Measurements from ENCODE around the gene USP53. TPM values are rescaled to one million over a fixed set of nuclear protein-coding genes. Genes with fewer than 3 reads are reported as not detected.
"Not testable (repeated sequence)": the region's sequence is repeated elsewhere in the genome, so short reads cannot be mapped to it uniquely, and the experiment has no call there.

Gene USP53
- total RNA-seq, 1 donor from 2014 or later: 18.5 TPM

DNA sequence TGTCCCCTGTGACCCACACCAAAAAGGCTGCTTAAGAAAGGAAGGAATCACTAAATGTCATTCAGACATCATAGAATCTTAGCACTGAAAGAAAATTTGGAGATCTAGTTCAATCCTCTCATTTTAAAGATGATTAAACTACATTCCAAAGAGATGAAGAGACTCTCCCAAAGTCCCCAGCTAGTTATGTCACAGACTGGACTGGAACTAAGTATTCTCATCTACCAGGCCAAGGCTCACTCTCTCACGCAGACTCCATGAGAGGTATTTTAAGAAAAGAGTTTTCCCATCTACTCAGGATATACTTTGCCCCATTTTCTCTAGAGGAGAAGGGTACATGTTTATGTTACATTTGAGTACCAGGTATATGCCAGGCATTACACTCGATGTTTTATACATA, 102.5 kb downstream of the USP53 start:
- no peak for DNase-seq (ENCODE audit: low read depth in 2 of 2)

DNA sequence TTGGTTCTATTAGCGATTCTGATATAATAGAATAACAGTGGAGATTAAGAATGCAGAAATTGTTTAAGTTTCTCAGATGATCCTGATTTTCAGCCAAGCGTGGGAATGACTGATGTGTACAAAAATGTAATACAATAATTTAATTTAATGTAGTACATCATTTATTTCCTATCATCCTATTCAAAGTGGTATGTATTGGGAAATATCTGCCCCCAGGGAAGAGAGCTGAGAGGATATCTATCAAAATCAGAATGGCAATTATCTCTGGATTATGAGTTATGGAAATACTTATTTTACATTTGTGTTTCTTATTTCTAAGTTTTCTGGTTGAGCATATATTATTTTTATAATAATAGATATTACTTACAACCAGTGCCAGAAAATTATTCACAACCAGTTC, 105.5 kb downstream of the USP53 start:
- no peak for DNase-seq (ENCODE audit: low read depth in 2 of 2)

DNA sequence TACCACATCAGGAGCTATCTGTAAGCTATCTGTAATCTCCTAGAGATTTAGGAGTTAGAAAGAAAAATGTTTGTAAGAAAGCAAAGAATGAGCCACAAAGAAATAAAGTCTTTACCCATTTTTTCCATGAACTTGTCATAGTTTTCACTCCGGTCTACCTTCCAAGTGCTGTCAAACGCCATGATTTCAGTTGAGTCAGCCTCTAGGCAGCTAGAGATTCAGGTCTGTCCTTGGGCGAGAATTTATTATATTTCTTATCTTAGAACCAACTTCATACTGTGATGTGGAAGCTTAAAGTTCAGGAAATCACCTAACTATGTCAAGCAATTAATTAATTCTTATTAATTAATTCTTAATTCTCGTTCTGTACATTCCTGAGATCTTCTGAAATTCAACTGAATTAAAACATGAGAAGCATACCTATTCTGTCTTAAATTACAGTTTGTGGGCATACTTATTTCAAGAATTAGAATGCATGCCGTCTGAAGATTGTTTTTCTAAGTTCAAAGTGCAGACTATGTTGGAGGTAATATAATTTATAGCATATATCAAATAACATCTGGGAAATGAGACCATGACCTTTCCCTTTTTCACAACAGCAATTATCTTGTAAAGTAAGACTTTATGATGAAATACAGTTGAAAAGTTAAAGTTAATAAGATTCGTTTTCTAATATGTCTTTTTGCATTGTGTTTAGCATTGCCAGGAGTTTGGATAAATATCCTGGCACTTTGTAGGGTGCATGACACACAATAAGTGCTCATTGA, 109.6 kb downstream of the USP53 start, which contains the start of gene FABP2:
Gene FABP2, minus strand, starts transcription at position 218 of the 767 bp plus-strand sequence. Its CDS starts 36 bp downstream, at position 182.
- DNase-seq (ENCODE audit: low read depth in 2 of 2): no peak

DNA sequence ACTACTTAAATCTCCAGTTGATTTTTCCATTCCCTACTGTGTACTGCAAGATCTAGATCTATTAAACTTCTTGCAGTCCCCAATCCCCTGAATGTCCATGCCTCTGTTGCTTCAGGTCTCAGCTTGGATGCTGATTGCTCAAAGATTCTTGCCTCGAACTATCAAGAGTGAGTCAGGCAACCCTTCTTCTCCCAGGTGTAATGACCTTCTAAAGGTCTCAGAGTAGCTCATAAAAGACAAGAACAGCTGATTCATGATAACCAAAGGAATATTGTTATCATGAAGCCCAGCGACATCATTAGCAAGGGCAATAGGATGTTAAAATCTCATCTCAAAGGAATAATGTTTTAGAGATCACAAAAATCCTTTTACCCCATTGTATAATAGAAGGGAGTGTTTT, 116.2 kb downstream of the USP53 start:
- DNase-seq (ENCODE audit: low read depth in 2 of 2): no peak

DNA sequence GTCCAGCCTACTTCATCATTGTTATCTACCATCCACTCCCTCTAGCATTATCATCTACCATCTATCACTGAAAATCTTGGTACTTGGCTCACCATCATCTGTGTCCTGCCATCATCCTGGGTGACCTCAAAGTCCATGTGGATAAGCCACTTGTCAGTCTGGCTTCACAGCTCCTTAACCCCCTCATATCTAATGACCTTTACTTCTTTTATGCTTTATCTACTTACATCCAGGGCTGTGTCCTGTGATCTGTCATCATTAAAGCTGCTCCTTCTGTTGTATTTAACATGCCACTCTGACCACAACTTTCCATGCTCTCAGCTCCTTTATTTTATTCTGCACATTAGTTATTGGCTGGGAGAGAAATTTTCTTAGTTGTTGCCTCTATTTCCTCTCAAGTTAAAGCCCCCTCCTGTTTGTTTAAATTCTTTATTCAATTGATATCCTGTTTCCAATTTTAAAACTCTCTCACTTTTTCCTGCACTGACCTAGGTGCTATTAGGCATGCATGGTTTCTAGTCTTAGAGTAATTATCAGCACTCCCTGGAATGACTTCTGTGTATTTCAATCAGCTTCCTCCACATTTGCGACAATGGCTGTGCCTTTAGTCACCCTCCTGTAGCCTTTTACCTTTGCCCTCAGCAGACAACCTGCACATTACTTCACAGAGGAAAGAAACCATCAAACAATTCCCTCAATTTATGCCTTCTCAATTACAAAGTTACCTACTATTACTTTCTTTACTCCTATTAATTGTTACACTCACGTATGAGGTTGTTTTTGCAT, 117.5 kb downstream of the USP53 start:
- DNase-seq (ENCODE audit: low read depth in 2 of 2): no peak

DNA sequence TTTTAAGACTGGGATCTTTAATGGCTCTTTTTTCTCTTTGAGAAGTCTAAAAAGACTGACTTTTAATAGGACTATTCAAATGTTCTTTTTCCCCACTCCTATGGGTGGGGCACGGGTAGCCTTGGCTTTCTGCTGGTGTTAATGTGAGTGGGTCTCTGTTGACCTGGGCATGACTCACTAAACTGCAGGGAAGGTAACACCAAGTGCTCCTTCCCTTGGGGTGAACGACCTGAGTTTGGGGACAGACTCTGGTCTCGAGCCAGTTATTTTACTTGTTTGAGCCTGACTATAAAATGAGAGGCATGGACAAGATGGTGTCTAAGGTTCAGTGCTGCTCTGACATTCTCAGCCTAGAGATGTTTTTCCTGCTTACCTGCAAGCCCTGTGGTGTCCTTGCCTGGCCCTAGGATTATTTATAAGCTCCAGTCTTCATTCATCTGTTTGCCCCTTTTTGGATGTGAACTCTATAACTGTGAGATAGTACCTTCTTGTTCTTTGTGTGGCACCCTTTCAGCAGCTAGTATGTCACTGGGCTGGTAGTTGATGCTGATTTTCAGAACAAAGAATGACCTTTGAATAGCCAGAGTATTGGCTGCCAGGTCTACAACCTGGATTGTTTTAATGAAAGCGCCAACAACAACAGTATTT, 123.9 kb downstream of the USP53 start:
- DNase-seq (ENCODE audit: low read depth in 2 of 2): peak; percentile 1 to 42

DNA sequence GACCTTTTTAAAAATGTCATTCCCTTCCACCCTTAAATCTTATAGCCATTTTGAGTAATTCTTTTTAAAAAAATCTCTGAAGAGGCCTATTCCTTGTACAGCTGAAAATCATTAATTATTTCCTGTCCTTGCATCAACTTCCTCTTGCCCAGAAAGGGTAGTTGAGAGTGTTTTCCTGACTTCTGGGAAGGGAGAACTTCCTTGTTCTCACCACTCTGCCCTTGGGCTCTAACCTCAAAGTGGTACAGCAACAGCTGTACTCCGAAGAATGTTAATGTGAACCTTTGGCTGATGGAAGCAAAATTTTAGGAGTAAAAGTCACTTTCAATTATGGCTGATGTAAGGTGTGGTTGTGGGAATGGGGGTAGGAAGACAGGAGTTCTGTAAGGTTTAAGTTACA, 124.5 kb downstream of the USP53 start:
- DNase-seq (ENCODE audit: low read depth in 2 of 2): peak in 1 of 2 donors; percentile 61

DNA sequence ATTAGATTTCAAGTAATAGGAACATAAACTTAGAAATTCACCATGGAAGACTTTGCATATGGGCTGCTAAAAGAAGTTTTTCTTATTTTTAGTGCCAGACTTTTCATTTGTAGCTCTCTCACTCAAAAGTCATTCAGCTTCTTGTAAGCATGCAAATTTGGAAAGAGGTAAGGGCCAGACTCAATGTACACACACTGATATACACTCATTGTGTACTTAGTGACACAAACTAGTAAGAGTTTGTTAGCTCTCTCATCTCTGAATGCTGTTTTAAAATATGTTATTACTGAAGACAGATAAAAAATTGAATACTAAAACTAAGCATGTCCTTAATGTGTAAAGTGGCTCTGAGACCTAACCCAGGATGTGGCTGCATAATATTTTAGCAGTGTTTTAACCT, 127.4 kb downstream of the USP53 start:
- DNase-seq (ENCODE audit: low read depth in 2 of 2): not testable (repeated sequence)

DNA sequence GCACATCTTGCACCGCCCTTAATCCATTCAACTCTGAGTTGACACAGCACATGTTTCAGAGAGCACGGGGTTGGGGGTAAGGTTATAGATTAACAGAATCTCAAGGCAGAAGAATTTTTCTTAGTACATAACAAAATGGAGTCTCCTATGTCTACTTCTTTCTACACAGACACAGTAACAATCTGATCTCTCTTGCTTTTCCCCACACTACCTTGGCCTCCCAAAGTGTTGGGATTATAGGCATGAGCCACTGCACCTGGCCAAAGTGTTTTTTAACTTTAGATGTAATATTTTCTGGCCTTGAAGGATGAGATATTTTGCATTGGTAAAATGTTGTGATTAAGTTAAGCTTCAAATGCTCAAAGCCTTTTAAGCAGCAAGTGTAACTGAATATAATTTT, 130.8 kb downstream of the USP53 start:
- not testable (repeated sequence) for DNase-seq (ENCODE audit: low read depth in 2 of 2)

Other genes with a start within 250 kb of the USP53 start
- gene MYOZ2, start 76.9 kb upstream of the USP53 start, total RNA-seq: under 0.01 TPM in 1 of 2 replicates, not detected in the other
- gene FABP2, start 109.4 kb downstream of the USP53 start, total RNA-seq: not detected in 2 replicates